CD14-positive monocyte (primary cell): Measurements from ENCODE around the gene PI4KA. TPM values are rescaled to one million over a fixed set of nuclear protein-coding genes. Genes with fewer than 3 reads are reported as not detected.

Source experiments
- DNase-seq, 3 donors: peaks; one replicate each; pipeline ENCODE4 v3.0.0-alpha.2; 2011 to 2022
- H2AFZ ChIP-seq: 2 replicates; pipeline ENCODE4 v1.6.0; 2012; ENCODE audit warnings: mild to moderate bottlenecking, low read depth, low read length, inconsistent platforms; ENCODE audit not compliant: insufficient read depth, poor library complexity, severe bottlenecking
- H3K27ac ChIP-seq, 2 donors: 1 replicate in 1 of 2; 2 replicates in 1 of 2; pipeline ENCODE4 v1.5.1; 2012 to 2013; ENCODE audit warnings: low read length in 2 of 2, control low read depth in 1 of 2, inconsistent platforms in 1 of 2, low read depth in 1 of 2, mild to moderate bottlenecking in 1 of 2
- H3K27me3 ChIP-seq, 2 donors: one replicate each; pipeline versions ENCODE4 v1.6.0 to v1.6.1; 2011 to 2013; ENCODE audit warnings: low read length in 2 of 2; ENCODE audit not compliant: control insufficient read depth in 2 of 2, insufficient read depth in 2 of 2
- H3K36me3 ChIP-seq, 2 donors: replicated peaks in 1 of 2; 1 replicate in 1 of 2; 2 replicates in 1 of 2; pipeline versions ENCODE4 v1.5.1 to v1.6.1; 2012 to 2013; ENCODE audit warnings: low read length in 2 of 2, control low read depth in 1 of 2, inconsistent platforms in 1 of 2, mild to moderate bottlenecking in 1 of 2; ENCODE audit not compliant: insufficient read depth in 2 of 2, control insufficient read depth in 1 of 2
- H3K4me1 ChIP-seq, 2 donors: 1 replicate in 1 of 2; 2 replicates in 1 of 2; pipeline versions ENCODE4 v1.5.1 to v1.6.1; 2012 to 2013; ENCODE audit warnings: low read length in 2 of 2, control low read depth in 1 of 2, inconsistent platforms in 1 of 2, mild to moderate bottlenecking in 1 of 2, moderate library complexity in 1 of 2; ENCODE audit not compliant: insufficient read depth in 2 of 2, control insufficient read depth in 1 of 2
- H3K4me2 ChIP-seq: replicated peaks from 2 replicates; pipeline ENCODE3; 2012; ENCODE audit warnings: low read length, moderate library complexity, mild to moderate bottlenecking; ENCODE audit not compliant: poor library complexity, severe bottlenecking; ENCODE audit errors: extremely low read depth
- H3K4me3 ChIP-seq, 3 experiments: fragments of 200-600 bp in 1 of 3; sonication (generic) in 1 of 3; replicated peaks in 1 of 3; 1 replicate in 2 of 3; 2 replicates in 1 of 3; pipeline ENCODE4 v1.5.1; 2011 to 2013; ENCODE audit warnings: low read length in 3 of 3, mild to moderate bottlenecking in 3 of 3, control low read depth in 2 of 3, low read depth in 2 of 3, inconsistent platforms in 1 of 3, moderate library complexity in 1 of 3
- H3K79me2 ChIP-seq: 2 replicates; pipeline ENCODE4 v1.6.0; 2012; ENCODE audit warnings: mild to moderate bottlenecking, control low read depth, inconsistent platforms, low read length, moderate library complexity; ENCODE audit not compliant: insufficient read depth
- H3K9ac ChIP-seq: 2 replicates; pipeline ENCODE4 v1.6.0; 2017; ENCODE audit warnings: low read length, mild to moderate bottlenecking; ENCODE audit not compliant: insufficient read depth, poor library complexity, severe bottlenecking
- H3K9me3 ChIP-seq, 2 donors: replicated peaks in 1 of 2; 1 replicate in 1 of 2; 2 replicates in 1 of 2; pipeline versions ENCODE4 v1.5.1 to v1.6.1; 2012 to 2013; ENCODE audit warnings: low read length in 2 of 2, control low read depth in 1 of 2; ENCODE audit not compliant: control insufficient read depth in 1 of 2, insufficient read depth in 1 of 2
- H4K20me1 ChIP-seq: 2 replicates; pipeline ENCODE4 v1.6.0; 2012; ENCODE audit warnings: mild to moderate bottlenecking, low read length, control low read depth, moderate library complexity; ENCODE audit not compliant: insufficient read depth
- H3K27ac Mint-ChIP-seq, 7 donors: one replicate each; pipeline ENCODE4 v1.8.0; 2020; ENCODE audit warnings: mild to moderate bottlenecking in 7 of 7, mixed read lengths in 7 of 7, moderate library complexity in 6 of 7, inconsistent platforms in 2 of 7
- H3K27me3 Mint-ChIP-seq, 3 donors: one replicate each; pipeline ENCODE4 v1.8.0; 2021 to 2022; ENCODE audit warnings: low read depth in 3 of 3, mild to moderate bottlenecking in 3 of 3, mixed read lengths in 3 of 3, moderate library complexity in 3 of 3, inconsistent platforms in 1 of 3
- H3K36me3 Mint-ChIP-seq, 2 donors: one replicate each; pipeline ENCODE4 v1.8.0; 2020; ENCODE audit warnings: mixed read lengths in 2 of 2, inconsistent platforms in 1 of 2, mild to moderate bottlenecking in 1 of 2
- H3K4me1 Mint-ChIP-seq: one replicate; pipeline ENCODE4 v1.8.0; 2020; ENCODE audit warnings: mild to moderate bottlenecking, mixed read lengths
- H3K4me3 Mint-ChIP-seq, 2 donors: one replicate each; pipeline ENCODE4 v1.8.0; 2020; ENCODE audit warnings: mild to moderate bottlenecking in 2 of 2, mixed read lengths in 2 of 2, moderate library complexity in 1 of 2
- H3K9me3 Mint-ChIP-seq, 7 donors: one replicate each; pipeline ENCODE4 v1.8.0; 2020 to 2022; ENCODE audit warnings: mixed read lengths in 7 of 7, mild to moderate bottlenecking in 6 of 7, moderate library complexity in 6 of 7, inconsistent platforms in 2 of 7
- CTCF ChIP-seq: fragments of 200-600 bp; IDR thresholded peaks from one replicate; pipeline ENCODE4 v1.8.0; 2022; ENCODE audit warnings: antibody characterized with exemption, mild to moderate bottlenecking
- WGBS: methylation state at CpG from one replicate; pipeline ENCODE4 v1.1.5; 2013; ENCODE audit warnings: missing lambda C conversion rate; ENCODE audit not compliant: insufficient coverage; 5-methylcytosine and 5-hydroxymethylcytosine counted together
- intact Hi-C, 2 donors: fragments of 100-400 bp; cut with micrococcal nuclease; formaldehyde crosslinking; loops; one replicate each; pipeline versions ENCODE4 v1.15.0 to v1.15.1; 2023
- polyA plus RNA-seq, 3 donors: library from polyadenylated mRNA; depleted of rRNA in 1 of 3; unstranded in 2 of 3; stranded (reverse) in 1 of 3; fragments of 300-500 nt in 2 of 3; fragments of >200 nt in 1 of 3; fragmentation: Illumina TruSeq in 2 of 3; gene quantifications; 1 replicate in 2 of 3; 2 replicates in 1 of 3; pipeline ENCODE4 v1.2.3, GENCODE V29; 2012 to 2021

PI4KA gene
- polyA plus RNA-seq, 3 donors, result 22.8 to 74.4 (median 38.2) TPM

- H3K9me3 ChIP-seq, result no peaks in the 10 kb centered on the region
- H3K9ac ChIP-seq, result no peak overlapping the region
- Mint-ChIP-seq H3K27ac (peak overlapping the region in 2 of 7 donors; percentile 57 to 77), H3K4me1 (peaks cover 73% of the 10 kb centered on the region), H3K4me3 (no peak overlapping the region), H3K27me3 (peaks cover 0 to 2% (median 1%) of the 10 kb centered on the region in 3 donors), H3K36me3 (peaks cover 35 to 59% of the 10 kb centered on the region in 2 donors), H3K9me3 (no peaks in the 10 kb centered on the region)
- H3K27ac ChIP-seq, result peak overlapping the region; percentile 8 to 62
- peaks cover 19% of the 10 kb centered on the region for H4K20me1 ChIP-seq
- no peak overlapping the region for H3K4me3 ChIP-seq
- 94% methylated on average over 2 of the region's 2 CpGs for WGBS
- H3K27me3 ChIP-seq, result no peaks in the 10 kb centered on the region
- peaks cover 65 to 67% of the 10 kb centered on the region in 2 donors for H3K4me1 ChIP-seq
- H3K79me2 ChIP-seq, result peaks cover 84% of the 10 kb centered on the region
- no peak overlapping the region for H3K4me2 ChIP-seq
- intact Hi-C loops, result loop anchor here in 1 of 2 donors (10.0 kb wide), 1 partner anchor 52 kb away; the partner anchor contains the start of gene CRKL
- DNase-seq, result no peak
- no peak overlapping the region for H2AFZ ChIP-seq
- peaks cover 7 to 42% of the 10 kb centered on the region in 2 donors for H3K36me3 ChIP-seq
- TF ChIP-seq CTCF, result no peak
Measured at GRCh38 chr22:20862540-20862939, 3.9 kb upstream of the PI4KA start.

GRCh38 chr22:20859615-20860014, 1.0 kb upstream of the PI4KA start:
- Histone ChIP-seq H3K27me3 (no peaks in the 10 kb centered on the region), H3K9me3 (no peaks in the 10 kb centered on the region), H3K4me1 (peaks cover 59 to 70% of the 10 kb centered on the region in 2 donors), H3K79me2 (peaks cover 92% of the 10 kb centered on the region), H4K20me1 (peaks cover 47% of the 10 kb centered on the region), H3K36me3 (peaks cover 2 to 30% of the 10 kb centered on the region in 2 donors), H3K9ac (peak overlapping the region; percentile 91), H3K4me3 (peak overlapping the region; percentile 59 to 92 (median 74)), H2AFZ (peak overlapping the region; percentile 92), H3K27ac (peak overlapping the region in 1 of 2 donors; percentile 91), H3K4me2 (peak overlapping the region; percentile 97)
- Mint-ChIP-seq H3K27me3 (peaks cover 0 to 2% (median 1%) of the 10 kb centered on the region in 3 donors), H3K36me3 (peaks cover 23 to 37% of the 10 kb centered on the region in 2 donors), H3K9me3 (no peaks in the 10 kb centered on the region), H3K4me3 (peak overlapping the region; percentile 82 to 84), H3K4me1 (peaks cover 67% of the 10 kb centered on the region), H3K27ac (peak overlapping the region in 6 of 7 donors; percentile 30 to 90 (median 86))
- 16% methylated on average over 2 of the region's 8 CpGs for WGBS
- no peak for TF ChIP-seq CTCF
- no peak for DNase-seq
- intact Hi-C loops, result loop anchor here (5.0 to 10.0 kb wide), 4 partner anchors 55 to 365 kb away; partner anchors contain the start of genes CRKL (in 2 of the 2), KLHL22 (in 1 of the 2) and THAP7 (in 1 of the 2)
